ENCODE results near the gene RNF213. TPM values are rescaled to one million over a fixed set of nuclear protein-coding genes. Genes with fewer than 3 reads are reported as not detected.

The RNF213 gene
- total and polyA plus RNA-seq, 4 donors: 18.2 to 104 (median 33.5) TPM

DNA sequence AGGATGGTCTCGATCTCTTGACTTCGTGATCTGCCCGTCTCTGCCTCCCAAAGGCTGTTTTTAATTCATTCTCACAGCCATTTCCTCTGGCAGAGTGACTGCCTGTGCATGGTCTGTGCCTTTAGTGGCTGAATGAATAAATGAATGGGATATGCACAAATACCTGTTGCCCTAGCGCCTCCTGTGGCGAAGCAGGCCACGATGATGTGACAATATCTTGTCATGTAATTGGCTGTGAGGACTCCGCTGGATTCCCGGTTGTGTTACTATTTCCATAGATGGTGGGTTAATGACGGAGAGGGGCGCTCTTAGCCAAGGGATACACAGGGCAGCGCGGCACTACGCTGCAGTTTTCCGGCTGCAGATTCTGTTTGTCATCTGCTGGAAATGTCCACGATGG, 127.5 kb downstream of the RNF213 start:
- H3K27ac ChIP-seq (ENCODE audit: low read depth in 1 of 2, low read length in 2 of 2): no peak overlapping the region
- H3K4me3 ChIP-seq (ENCODE audit: low read depth in 1 of 3, low read length in 3 of 3): no peak overlapping the region
- H3K4me1 ChIP-seq (ENCODE audit: control insufficient read depth in 4 of 4, insufficient read depth in 4 of 4, low read length in 3 of 4): no peaks in the 10 kb centered on the region
- H3K9me3 ChIP-seq (ENCODE audit: control insufficient read depth in 4 of 4, low read length in 3 of 4): no peaks in the 10 kb centered on the region
- H3K9ac ChIP-seq (ENCODE audit: low read depth in 1 of 2, low read length in 2 of 2): no peak overlapping the region
- WGBS: 97% methylated on average over 15 of the region's 15 CpGs
- TF ChIP-seq ZBTB33 (IDR thresholded peaks at IDR 0.05) (no peak), RAD21 (IDR thresholded peaks at IDR 0.05) (no peak), JUND (IDR thresholded peaks at IDR 0.05) (no peak), SP1 (IDR thresholded peaks at IDR 0.05) (no peak), FOXA2 (IDR thresholded peaks at IDR 0.05) (no peak), YY1 (IDR thresholded peaks at IDR 0.05) (no peak), HNF4G (IDR thresholded peaks at IDR 0.05) (no peak), ATF3 (IDR thresholded peaks at IDR 0.05) (no peak), EGR1 (IDR thresholded peaks at IDR 0.05; ENCODE audit: low read depth in 2 of 2) (no peak), FOXA1 (IDR thresholded peaks at IDR 0.05) (no peak), GABPA (IDR thresholded peaks at IDR 0.05 in 1 of 2, conservative IDR thresholded peaks at IDR 0.05 in 1 of 2) (no peak), RXRA (IDR thresholded peaks at IDR 0.05) (no peak)
- TF ChIP-seq, protein P1, sequence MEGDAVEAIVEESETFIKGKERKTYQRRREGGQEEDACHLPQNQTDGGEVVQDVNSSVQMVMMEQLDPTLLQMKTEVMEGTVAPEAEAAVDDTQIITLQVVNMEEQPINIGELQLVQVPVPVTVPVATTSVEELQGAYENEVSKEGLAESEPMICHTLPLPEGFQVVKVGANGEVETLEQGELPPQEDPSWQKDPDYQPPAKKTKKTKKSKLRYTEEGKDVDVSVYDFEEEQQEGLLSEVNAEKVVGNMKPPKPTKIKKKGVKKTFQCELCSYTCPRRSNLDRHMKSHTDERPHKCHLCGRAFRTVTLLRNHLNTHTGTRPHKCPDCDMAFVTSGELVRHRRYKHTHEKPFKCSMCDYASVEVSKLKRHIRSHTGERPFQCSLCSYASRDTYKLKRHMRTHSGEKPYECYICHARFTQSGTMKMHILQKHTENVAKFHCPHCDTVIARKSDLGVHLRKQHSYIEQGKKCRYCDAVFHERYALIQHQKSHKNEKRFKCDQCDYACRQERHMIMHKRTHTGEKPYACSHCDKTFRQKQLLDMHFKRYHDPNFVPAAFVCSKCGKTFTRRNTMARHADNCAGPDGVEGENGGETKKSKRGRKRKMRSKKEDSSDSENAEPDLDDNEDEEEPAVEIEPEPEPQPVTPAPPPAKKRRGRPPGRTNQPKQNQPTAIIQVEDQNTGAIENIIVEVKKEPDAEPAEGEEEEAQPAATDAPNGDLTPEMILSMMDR (IDR thresholded peaks at IDR 0.05; ENCODE audit: low read depth, low read length, missing input control): no peak
- DNase-seq (ENCODE audit: low spot score): no peak
- peaks cover 12 to 89% (median 76%) of the 10 kb centered on the region in 4 donors for H3K36me3 ChIP-seq (ENCODE audit: control insufficient read depth in 4 of 4, insufficient read depth in 3 of 4, low read depth in 1 of 4, low read length in 3 of 4)
- H3K27me3 ChIP-seq (ENCODE audit: control insufficient read depth in 4 of 4, insufficient read depth in 4 of 4, low read length in 3 of 4): no peaks in the 10 kb centered on the region

- Histone ChIP-seq H3K36me3 (ENCODE audit: control insufficient read depth in 4 of 4, insufficient read depth in 3 of 4, low read depth in 1 of 4, low read length in 3 of 4) (peaks cover 12 to 89% (median 76%) of the 10 kb centered on the region in 4 donors), H3K4me3 (ENCODE audit: low read depth in 1 of 3, low read length in 3 of 3) (no peak overlapping the region), H3K9ac (ENCODE audit: low read depth in 1 of 2, low read length in 2 of 2) (no peak overlapping the region), H3K27ac (ENCODE audit: low read depth in 1 of 2, low read length in 2 of 2) (no peak overlapping the region), H3K9me3 (ENCODE audit: control insufficient read depth in 4 of 4, low read length in 3 of 4) (no peaks in the 10 kb centered on the region), H3K4me1 (ENCODE audit: control insufficient read depth in 4 of 4, insufficient read depth in 4 of 4, low read length in 3 of 4) (no peaks in the 10 kb centered on the region), H3K27me3 (ENCODE audit: control insufficient read depth in 4 of 4, insufficient read depth in 4 of 4, low read length in 3 of 4) (no peaks in the 10 kb centered on the region)
- 95% methylated on average over 10 of the region's 10 CpGs for WGBS
- DNase-seq (ENCODE audit: low spot score): no peak
- TF ChIP-seq RAD21 (IDR thresholded peaks at IDR 0.05): no peak
- TF ChIP-seq HNF4G (IDR thresholded peaks at IDR 0.05): no peak
- TF ChIP-seq, protein P2, sequence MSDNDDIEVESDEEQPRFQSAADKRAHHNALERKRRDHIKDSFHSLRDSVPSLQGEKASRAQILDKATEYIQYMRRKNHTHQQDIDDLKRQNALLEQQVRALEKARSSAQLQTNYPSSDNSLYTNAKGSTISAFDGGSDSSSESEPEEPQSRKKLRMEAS (IDR thresholded peaks at IDR 0.05): no peak
- no peak for TF ChIP-seq ZBTB33 (IDR thresholded peaks at IDR 0.05)
- TF ChIP-seq YY1 (IDR thresholded peaks at IDR 0.05): no peak
- no peak for TF ChIP-seq TAF1 (conservative IDR thresholded peaks at IDR 0.05)
- no peak for TF ChIP-seq ATF3 (IDR thresholded peaks at IDR 0.05)
- no peak for TF ChIP-seq FOXA1 (IDR thresholded peaks at IDR 0.05)
- TF ChIP-seq REST (IDR thresholded peaks at IDR 0.05): no peak
- TF ChIP-seq FOXA2 (IDR thresholded peaks at IDR 0.05): no peak
- TF ChIP-seq HNF4A (conservative IDR thresholded peaks at IDR 0.05): no peak
- TF ChIP-seq JUND (IDR thresholded peaks at IDR 0.05): no peak
Observed at GRCh38 chr17:80388601-80389000, 127.9 kb downstream of the RNF213 start.

Measured in liver (tissue), 9 donors.